HEK293T (cell line): Measurements from ENCODE around the gene OPCML.

Experiments
- BHLHE40 ChIP-seq: fragments of 450-650 bp; IDR thresholded peaks from 2 replicates; pipeline ENCODE4 v1.6.1; 2016; ENCODE audit warnings: mild to moderate bottlenecking, moderate library complexity, borderline replicate concordance
- ELF4 ChIP-seq: fragments of 450-650 bp; IDR thresholded peaks from 2 replicates; pipeline ENCODE4 v1.6.1; 2017; ENCODE audit warnings: antibody characterized with exemption
- FOXA1 ChIP-seq: fragments of 450-650 bp; IDR thresholded peaks from 2 replicates; pipeline ENCODE4 v1.6.1; 2016; ENCODE audit warnings: mild to moderate bottlenecking
- FOXK2 ChIP-seq: fragments of 450-650 bp; IDR thresholded peaks from 2 replicates; pipeline ENCODE4 v1.6.1; 2016; ENCODE audit warnings: mild to moderate bottlenecking
- FOXM1 ChIP-seq: fragments of 450-650 bp; IDR thresholded peaks from 2 replicates; pipeline ENCODE4 v1.6.1; 2017; ENCODE audit warnings: mild to moderate bottlenecking, borderline replicate concordance
- PKNOX1 ChIP-seq: fragments of 450-650 bp; IDR thresholded peaks from 2 replicates; pipeline ENCODE4 v1.6.1; 2016
- SP1 ChIP-seq: fragments of 450-650 bp; IDR thresholded peaks from 2 replicates; pipeline ENCODE4 v1.6.1; 2017
- TARDBP ChIP-seq: fragments of 450-650 bp; IDR thresholded peaks from 2 replicates; pipeline ENCODE4 v1.6.1; 2016
- ZNF384 ChIP-seq: fragments of 450-650 bp; IDR thresholded peaks from 2 replicates; pipeline ENCODE4 v1.6.1; 2016

- TF ChIP-seq FOXA1 (no peak), FOXM1 (no peak), SP1 (no peak), FOXK2 (no peak), BHLHE40 (no peak), PKNOX1 (no peak), TARDBP (no peak), ELF4 (no peak), ZNF384 (no peak)
These were observed 814.5 kb downstream of the OPCML start for GRCh38 chr11:132717824-132718223.
